GM21786 (cell line): ENCODE measurements around the gene MORC3.
A peak's percentile ranks its signal among the peaks of the same experiment; 100 is the strongest.
"Not testable (repeated sequence)": the region's sequence is repeated elsewhere in the genome, so short reads cannot be mapped to it uniquely, and the experiment has no call there.

ENCODE experiments used
- ATAC-seq: cut with Tn5 transposase; IDR thresholded peaks from one replicate; pipeline ENCODE4 v1.9.1; 2021; ENCODE audit not compliant: unreplicated experiment

Gene MORC3

DNA sequence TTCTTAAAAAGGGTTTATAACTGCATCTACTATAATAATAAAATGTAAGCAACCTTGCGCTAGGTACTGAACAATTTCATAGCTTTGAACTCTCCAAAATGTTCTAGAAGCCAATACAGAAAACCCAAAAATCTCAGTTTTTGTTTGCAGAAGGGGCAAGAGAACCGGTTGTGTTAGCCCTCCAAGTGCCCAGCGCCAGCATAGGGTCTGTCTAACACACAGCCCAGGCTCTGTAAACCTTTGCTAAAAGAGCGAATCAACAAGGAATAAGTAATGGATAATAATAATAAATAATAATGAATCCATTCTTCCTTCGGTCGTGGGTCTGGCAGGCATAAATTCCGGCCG is 64.9 kb downstream of the MORC3 start:
- no peak for ATAC-seq

GRCh38 chr21:36385233-36386030 is 65.4 kb downstream of the MORC3 start, which contains the start of gene CHAF1B:
TSS of gene CHAF1B (plus strand) at chr21:36385392. CDS start at chr21:36386137, 745 bp downstream.
- peak; percentile 81 for ATAC-seq

DNA sequence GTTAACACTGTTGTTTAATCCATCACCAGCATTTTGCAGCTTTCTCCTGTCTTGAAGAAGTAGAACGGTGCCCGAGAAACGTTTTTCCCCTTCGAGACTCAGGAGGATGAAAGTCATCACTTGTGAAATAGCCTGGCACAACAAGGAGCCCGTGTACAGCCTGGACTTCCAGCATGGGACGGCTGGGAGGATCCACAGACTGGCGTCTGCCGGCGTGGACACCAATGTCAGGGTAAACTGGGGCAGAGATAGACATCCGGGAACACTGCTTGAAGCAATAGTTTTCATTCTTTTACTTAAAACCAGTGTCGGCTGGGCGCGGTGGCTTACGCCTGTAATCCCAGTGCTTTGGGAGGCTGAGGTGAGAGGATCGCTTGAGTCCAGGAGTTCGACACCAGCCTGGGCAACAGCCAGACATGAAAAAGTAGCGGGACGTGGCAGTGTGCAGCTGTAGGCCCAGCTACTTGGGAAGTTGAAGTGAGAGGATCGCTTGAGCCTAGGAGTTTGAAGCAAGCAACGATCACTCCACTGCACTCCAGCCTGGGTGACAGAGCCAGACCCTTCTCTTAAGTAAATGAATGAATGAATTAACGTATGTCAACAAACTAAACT is 66.1 kb downstream of the MORC3 start:
- no peak for ATAC-seq

- ATAC-seq = no peak
Measured at GRCh38 chr21:36388096-36388495, 68.1 kb downstream of the MORC3 start.

GRCh38 chr21:36388835-36389234 is 68.8 kb downstream of the MORC3 start:
- ATAC-seq = no peak

DNA sequence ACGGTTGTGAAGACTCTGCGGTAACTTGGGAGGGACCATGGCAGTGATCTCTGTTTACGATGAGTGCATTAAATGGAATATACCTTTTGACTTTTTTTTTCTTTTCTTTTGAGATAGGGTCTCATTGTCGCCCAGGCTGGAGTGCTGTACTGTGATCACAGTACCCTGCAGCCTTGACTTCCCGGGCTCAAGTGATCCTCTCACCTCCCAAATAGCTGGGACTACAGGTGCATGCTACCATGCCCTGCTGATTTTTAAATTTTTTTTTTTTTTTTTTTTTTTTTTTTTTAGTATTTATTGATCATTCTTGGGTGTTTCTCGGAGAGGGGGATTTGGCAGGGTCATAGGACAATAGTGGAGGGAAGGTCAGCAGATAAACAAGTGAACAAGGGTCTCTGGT is 71.7 kb downstream of the MORC3 start:
- not testable (repeated sequence) for ATAC-seq

- no peak for ATAC-seq
Measured at GRCh38 chr21:36395353-36396111, 75.5 kb downstream of the MORC3 start.

GRCh38 chr21:36396325-36396724 is 76.3 kb downstream of the MORC3 start:
- no peak for ATAC-seq

GRCh38 chr21:36396971-36397370 is 77.0 kb downstream of the MORC3 start:
- no peak for ATAC-seq

GRCh38 chr21:36397606-36398005 is 77.6 kb downstream of the MORC3 start:
- no peak for ATAC-seq

- not testable (repeated sequence) for ATAC-seq
Measured at GRCh38 chr21:36399736-36400135, 79.7 kb downstream of the MORC3 start.

DNA sequence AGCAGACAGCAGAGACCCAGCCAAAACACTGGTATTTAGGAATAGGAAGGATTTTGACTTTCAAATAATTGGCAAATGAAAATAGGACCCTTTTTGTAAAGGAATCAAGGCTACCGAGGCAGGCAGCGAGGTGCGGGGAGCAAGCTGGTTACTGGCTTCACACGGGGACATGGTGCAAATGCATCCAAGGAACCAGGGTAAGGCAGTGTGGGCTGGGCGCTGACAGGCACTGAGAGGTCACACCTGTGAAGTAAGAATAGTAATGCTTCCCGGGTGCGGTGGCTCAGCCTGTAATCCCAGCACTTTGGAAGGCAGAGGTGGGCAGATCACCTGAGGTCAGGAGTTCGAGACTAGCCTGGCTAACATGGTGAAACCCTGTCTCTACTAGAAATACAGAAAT is 80.7 kb downstream of the MORC3 start:
- ATAC-seq = no peak

DNA sequence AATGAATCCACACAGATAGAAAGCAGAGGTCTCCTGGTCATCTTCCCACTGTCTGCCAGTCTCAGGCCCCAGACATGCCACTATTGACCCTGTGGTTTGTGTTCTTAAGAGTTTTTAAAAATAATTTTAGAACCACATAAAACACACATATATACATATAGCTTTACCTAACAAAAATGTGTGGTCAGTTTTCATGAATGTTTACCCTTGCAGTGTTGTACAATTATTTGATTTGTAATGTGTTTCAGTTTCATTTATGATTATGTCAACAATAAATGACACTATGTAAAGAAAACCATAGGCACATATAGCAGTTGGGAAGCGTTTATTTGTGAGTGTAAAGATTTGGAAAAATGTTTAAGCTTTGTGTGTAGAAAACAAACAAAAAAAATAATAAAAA is 82.3 kb downstream of the MORC3 start:
- no peak for ATAC-seq

GRCh38 chr21:36403713-36404112 is 83.7 kb downstream of the MORC3 start:
- ATAC-seq = no peak

GRCh38 chr21:36408568-36408967 is 88.6 kb downstream of the MORC3 start:
- no peak for ATAC-seq

GRCh38 chr21:36411301-36411700 is 91.3 kb downstream of the MORC3 start:
- no peak for ATAC-seq

DNA sequence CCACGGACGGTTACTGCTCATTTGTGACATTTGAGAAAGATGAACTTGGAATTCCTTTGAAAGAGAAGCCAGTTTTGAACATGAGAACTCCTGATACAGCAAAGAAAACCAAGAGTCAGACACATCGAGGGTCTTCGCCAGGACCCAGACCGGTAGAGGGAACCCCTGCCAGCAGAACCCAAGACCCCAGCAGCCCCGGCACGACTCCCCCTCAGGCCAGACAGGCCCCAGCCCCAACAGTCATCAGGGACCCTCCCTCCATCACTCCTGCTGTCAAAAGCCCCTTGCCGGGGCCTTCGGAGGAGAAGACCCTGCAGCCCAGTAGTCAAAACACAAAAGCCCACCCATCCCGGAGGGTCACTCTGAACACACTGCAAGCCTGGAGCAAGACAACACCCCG is 92.9 kb downstream of the MORC3 start:
- no peak for ATAC-seq

- ATAC-seq = no peak
Measured at GRCh38 chr21:36415375-36415774, 95.4 kb downstream of the MORC3 start.

- ATAC-seq = no peak
Measured at GRCh38 chr21:36419241-36419640, 99.2 kb downstream of the MORC3 start.

DNA sequence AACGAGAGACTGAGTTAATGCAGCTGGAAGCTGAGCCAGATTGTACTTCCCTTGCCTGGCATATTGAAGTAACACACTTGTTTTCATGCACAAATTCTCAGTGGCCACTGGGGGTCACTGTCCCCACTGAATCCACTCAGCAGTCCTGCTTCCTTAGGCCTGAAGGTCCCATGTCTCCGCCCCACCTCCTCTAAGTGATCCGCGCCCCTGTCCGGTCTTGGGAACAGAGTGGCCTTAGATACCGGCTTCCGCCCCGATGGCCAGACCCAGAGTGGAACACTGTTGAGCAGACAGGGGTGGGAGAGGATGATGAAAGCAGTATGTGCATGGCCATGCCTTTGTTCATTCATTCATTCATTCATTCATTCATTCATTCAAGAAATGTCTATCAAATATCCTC is 100.0 kb downstream of the MORC3 start:
- peak; percentile 74 for ATAC-seq

- ATAC-seq = no peak
Measured at GRCh38 chr21:36420571-36421339, 100.8 kb downstream of the MORC3 start.
